Ovary (tissue), 3 donors: ENCODE measurements around the gene PRR14L.

ENCODE experiments used
- CTCF ChIP-seq, 3 donors: fragments of 450-650 bp in 2 of 3; fragments of 200-600 bp in 1 of 3; IDR thresholded peaks; one replicate each; pipeline versions ENCODE4 v1.5.1 to v1.8.0; 2016 to 2022; ENCODE audit warnings: antibody characterized with exemption in 3 of 3, mild to moderate bottlenecking in 1 of 3
- EP300 ChIP-seq: sonication (generic); formaldehyde crosslinking; IDR thresholded peaks from one replicate; pipeline ENCODE4 v1.6.1; 2017; ENCODE audit warnings: antibody characterized with exemption
- POLR2A ChIP-seq: fragments of 450-650 bp; IDR thresholded peaks from one replicate; pipeline ENCODE4 v1.6.1; 2017; ENCODE audit warnings: antibody characterized with exemption, mild to moderate bottlenecking, moderate library complexity
- donor health status: DM: no; HTN: no; CAD: no.

GRCh38 chr22:31757265-31757664, 7.3 kb upstream of the PRR14L start:
- TF ChIP-seq CTCF (IDR thresholded peaks at IDR 0.05) (no peak), POLR2A (no peak), EP300 (no peak)
